GM21423 (cell line): Measurements from ENCODE around the gene CDCA4.

Source experiments
- ATAC-seq: cut with Tn5 transposase; IDR thresholded peaks from one replicate; pipeline ENCODE4 v1.9.1; 2021; ENCODE audit warnings: mild to moderate bottlenecking, moderate library complexity; ENCODE audit not compliant: unreplicated experiment

Gene CDCA4

GRCh38 chr14:105059035-105059924 is 38.4 kb upstream of the CDCA4 start:
- ATAC-seq: no peak

GRCh38 chr14:105058521-105059034 is 37.7 kb upstream of the CDCA4 start:
- no peak for ATAC-seq

GRCh38 chr14:105056303-105056831 is 35.5 kb upstream of the CDCA4 start:
- ATAC-seq: no peak

GRCh38 chr14:105055736-105056302 is 34.9 kb upstream of the CDCA4 start:
- no peak for ATAC-seq

GRCh38 chr14:105055334-105055733 is 34.5 kb upstream of the CDCA4 start:
- no peak for ATAC-seq

- no peak for ATAC-seq
Observed at GRCh38 chr14:105053996-105054395, 33.1 kb upstream of the CDCA4 start.

GRCh38 chr14:105053421-105053820 is 32.5 kb upstream of the CDCA4 start:
- ATAC-seq: no peak

GRCh38 chr14:105052110-105052458 is 31.2 kb upstream of the CDCA4 start:
- ATAC-seq: no peak

GRCh38 chr14:105051182-105052109 is 30.6 kb upstream of the CDCA4 start:
- ATAC-seq: no peak

GRCh38 chr14:105050551-105050897 is 29.6 kb upstream of the CDCA4 start:
- ATAC-seq: no peak

- ATAC-seq: no peak
Observed at GRCh38 chr14:105049753-105050550, 29.1 kb upstream of the CDCA4 start.

GRCh38 chr14:105047283-105048016 is 26.6 kb upstream of the CDCA4 start:
- no peak for ATAC-seq

GRCh38 chr14:105046891-105047282 is 26.0 kb upstream of the CDCA4 start:
- ATAC-seq: no peak

GRCh38 chr14:105045710-105046326 is 24.9 kb upstream of the CDCA4 start:
- ATAC-seq: peak; percentile 70

- ATAC-seq: no peak
Observed at GRCh38 chr14:105043641-105044040, 22.8 kb upstream of the CDCA4 start.

- no peak for ATAC-seq
Observed at GRCh38 chr14:105042813-105043212, 21.9 kb upstream of the CDCA4 start.

- ATAC-seq: no peak
Observed at GRCh38 chr14:105041841-105042765, 21.2 kb upstream of the CDCA4 start.
